ENCODE measurements around the gene INSL6. TPM values are rescaled to one million over a fixed set of nuclear protein-coding genes. Genes with fewer than 3 reads are reported as not detected.

INSL6 gene
- total RNA-seq (2013; cell fraction: nucleolus; rRNA removed), result not detected in 2 replicates
- not detected in 2 replicates for total RNA-seq (2014; rRNA removed)
- total RNA-seq (2014; rRNA removed; fragmentation: Illumina TruSeq; extraction: Trizol), result not detected in 2 replicates
- total RNA-seq (2021), result not detected in 2 replicates
- not detected for polyA plus RNA-seq (2011; ENCODE audit: low read depth)
- polyA plus RNA-seq (2011; rRNA removed), result not detected in 2 replicates
- polyA plus RNA-seq (2011; cell fraction: cytosol; rRNA removed), result not detected in 2 replicates
- not detected in 2 replicates for polyA plus RNA-seq (2011; cell fraction: nucleus; rRNA removed)
- polyA plus RNA-seq (2012), result not detected in 2 replicates
- polyA plus RNA-seq (2014; fragmentation: Illumina TruSeq; extraction: Trizol), result not detected in 2 replicates
- under 1 TPM in 1 of 2 experiments, not detected in 1; 0.10 TPM for polyA plus RNA-seq (2014; fragmentation: Nextera tagmentation; extraction: Ambion mirVana)
- not detected in 2 replicates for polyA plus RNA-seq (2014; rRNA removed)
- polyA plus RNA-seq (2016; fragmentation: Nextera tagmentation; extraction: Ambion mirVana), result 1 to 10 TPM in 1 of 2 experiments, under 1 TPM in 1; 0.84 to 1.6 TPM
- not detected in 2 replicates for polyA minus RNA-seq (2011; rRNA and poly(A)+ RNA removed)
- polyA minus RNA-seq (2011; cell fraction: cytosol; rRNA and poly(A)+ RNA removed), result not detected in 2 replicates
- polyA minus RNA-seq (2011; cell fraction: nucleus; rRNA and poly(A)+ RNA removed), result not detected in 2 replicates
- percentile 3 among the genes with signal in this experiment for Bru-seq, nascent RNA
- BruChase-seq, experiment 1, labeled RNA remaining after a 6-hour chase, result percentile 3 among the genes with signal in this experiment
- BruChase-seq, experiment 2, labeled RNA remaining after a 2-hour chase, result percentile 6 among the genes with signal in this experiment
- long read RNA-seq, experiment 1, result 0 reads
- long read RNA-seq, experiment 2, partial matches to known transcripts, result 0 of 3 reads
- long read RNA-seq, experiment 2, other reads (novel, unspliced or antisense), result 3 of 3 reads

- Histone ChIP-seq H3K4me3 (no peak within 1 kb of the TSS), H3K36me3 (ENCODE audit: control insufficient read depth in 2 of 2, insufficient read depth in 2 of 2, low read length in 1 of 2) (no peaks in the 10 kb centered on the region), H3K9me3 (replicated peaks; ENCODE audit: control insufficient read depth, insufficient read depth, low read length) (no peaks in the 10 kb centered on the region), H3K9ac (ENCODE audit: control insufficient read depth, insufficient read depth, low read length) (no peak within 1 kb of the TSS), H3K27me3 (replicated peaks in 1 of 2; ENCODE audit: control insufficient read depth in 2 of 2, insufficient read depth in 2 of 2, low read length in 1 of 2) (no peaks in the 10 kb centered on the region), H2AFZ (ENCODE audit: control insufficient read depth, low read depth, low read length) (no peak within 1 kb of the TSS), H3K27ac (ENCODE audit: control insufficient read depth, insufficient read depth) (no peak within 1 kb of the TSS), H3K4me1 (ENCODE audit: control insufficient read depth, insufficient read depth, low read length) (no peaks in the 10 kb centered on the region), H3K4me2 (ENCODE audit: control insufficient read depth, insufficient read depth) (no peak within 1 kb of the TSS), H4K20me1 (ENCODE audit: control insufficient read depth, insufficient read depth) (no peaks in the 10 kb centered on the region), H3K79me2 (ENCODE audit: control insufficient read depth, insufficient read depth, low read length) (no peaks in the 10 kb centered on the region)
- intact Hi-C loops (cut with micrococcal nuclease; ENCODE audit: unreplicated experiment), result loop anchor here (5.0 to 10.0 kb wide), 2 partner anchors 239 to 417 kb away; no protein-coding TSS in a partner anchor
- no peak for TF ChIP-seq YY1 (IDR thresholded peaks at IDR 0.05; ENCODE audit: low read depth, low read length)
- TF ChIP-seq, protein P1, sequence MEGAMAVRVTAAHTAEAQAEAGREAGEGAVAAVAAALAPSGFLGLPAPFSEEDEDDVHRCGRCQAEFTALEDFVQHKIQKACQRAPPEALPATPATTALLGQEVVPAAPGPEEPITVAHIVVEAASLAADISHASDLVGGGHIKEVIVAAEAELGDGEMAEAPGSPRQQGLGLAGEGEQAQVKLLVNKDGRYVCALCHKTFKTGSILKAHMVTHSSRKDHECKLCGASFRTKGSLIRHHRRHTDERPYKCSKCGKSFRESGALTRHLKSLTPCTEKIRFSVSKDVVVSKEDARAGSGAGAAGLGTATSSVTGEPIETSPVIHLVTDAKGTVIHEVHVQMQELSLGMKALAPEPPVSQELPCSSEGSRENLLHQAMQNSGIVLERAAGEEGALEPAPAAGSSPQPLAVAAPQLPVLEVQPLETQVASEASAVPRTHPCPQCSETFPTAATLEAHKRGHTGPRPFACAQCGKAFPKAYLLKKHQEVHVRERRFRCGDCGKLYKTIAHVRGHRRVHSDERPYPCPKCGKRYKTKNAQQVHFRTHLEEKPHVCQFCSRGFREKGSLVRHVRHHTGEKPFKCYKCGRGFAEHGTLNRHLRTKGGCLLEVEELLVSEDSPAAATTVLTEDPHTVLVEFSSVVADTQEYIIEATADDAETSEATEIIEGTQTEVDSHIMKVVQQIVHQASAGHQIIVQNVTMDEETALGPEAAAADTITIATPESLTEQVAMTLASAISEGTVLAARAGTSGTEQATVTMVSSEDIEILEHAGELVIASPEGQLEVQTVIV (IDR thresholded peaks at IDR 0.05; ENCODE audit: borderline replicate concordance, partially characterized antibody), result no peak
- no peak for TF ChIP-seq SKIL (IDR thresholded peaks at IDR 0.05; ENCODE audit: low read depth, poor library complexity, severe bottlenecking)
- no peak for TF ChIP-seq IKZF2 (IDR thresholded peaks at IDR 0.05)
- no peak for TF ChIP-seq ZNF217 (IDR thresholded peaks at IDR 0.05)
- TF ChIP-seq MXI1 (IDR thresholded peaks at IDR 0.05; ENCODE audit: low read depth, low read length), result no peak
- TF ChIP-seq HCFC1 (IDR thresholded peaks at IDR 0.05; ENCODE audit: low read length), result no peak
- TF ChIP-seq MYC (IDR thresholded peaks at IDR 0.05; ENCODE audit: insufficient read depth, insufficient read length, insufficient replicate concordance, low read length, severe bottlenecking), result no peak
- no peak for TF ChIP-seq NFIC (IDR thresholded peaks at IDR 0.05; ENCODE audit: low read depth, low read length)
- TF ChIP-seq, protein P2, sequence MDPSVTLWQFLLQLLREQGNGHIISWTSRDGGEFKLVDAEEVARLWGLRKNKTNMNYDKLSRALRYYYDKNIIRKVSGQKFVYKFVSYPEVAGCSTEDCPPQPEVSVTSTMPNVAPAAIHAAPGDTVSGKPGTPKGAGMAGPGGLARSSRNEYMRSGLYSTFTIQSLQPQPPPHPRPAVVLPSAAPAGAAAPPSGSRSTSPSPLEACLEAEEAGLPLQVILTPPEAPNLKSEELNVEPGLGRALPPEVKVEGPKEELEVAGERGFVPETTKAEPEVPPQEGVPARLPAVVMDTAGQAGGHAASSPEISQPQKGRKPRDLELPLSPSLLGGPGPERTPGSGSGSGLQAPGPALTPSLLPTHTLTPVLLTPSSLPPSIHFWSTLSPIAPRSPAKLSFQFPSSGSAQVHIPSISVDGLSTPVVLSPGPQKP (IDR thresholded peaks at IDR 0.05; ENCODE audit: low read depth, low read length), result no peak
- no peak for TF ChIP-seq TBL1XR1 (IDR thresholded peaks at IDR 0.05; ENCODE audit: low read depth, low read length)
- no peak for TF ChIP-seq TCF12 (IDR thresholded peaks at IDR 0.05; ENCODE audit: low read depth, low read length)
- no peak for TF ChIP-seq PAX8 (IDR thresholded peaks at IDR 0.05)
- ChIA-PET RAD21 (ENCODE audit: unreplicated experiment) (interaction anchor here (1.2 kb wide), 1 partner anchor 240 kb away, joined by 5 read pairs; no protein-coding TSS in a partner anchor), SMC1A (ENCODE audit: uncharacterized antibody, unreplicated experiment) (interaction anchor here (0.6 to 2.0 kb wide), 2 partner anchors 255 to 257 kb away, joined by 4 to 10 read pairs; no protein-coding TSS in a partner anchor), POLR2A (no interaction called here), CTCF (interaction anchor here (0.6 to 1.6 kb wide), 5 partner anchors 9 to 1063 kb away, joined by 3 to 5 read pairs (median 3); no protein-coding TSS in a partner anchor)
- no peak for FAIRE-seq
- BruUV-seq (replicated peaks), result no TSS peak
- DNase-seq (ENCODE audit: low read depth, low spot score), result no peak
- WGBS (ENCODE audit: insufficient coverage, insufficient replicate concordance, low lambda C conversion rate, missing lambda C conversion rate), result 70% methylated on average over 44 of the region's 44 CpGs
- no peak for ATAC-seq
- in situ Hi-C loops (cut with MboI), result no loop called here
These were observed at the start of gene INSL6 for GRCh38 chr9:5185220-5185840. INSL6 (minus strand) TSS chr9:5185639; CDS start chr9:5185602, 37 bp downstream.

All from GM12878 (cell line).